ENCODE data around the gene LIN37. TPM values are rescaled to one million over a fixed set of nuclear protein-coding genes. Genes with fewer than 3 reads are reported as not detected.

The LIN37 gene
- total RNA-seq, 1 experiment from 2014 or later, result 5.9 TPM

- no peak overlapping the region for H3K18ac ChIP-seq (ENCODE audit: insufficient read length, low read depth, low read length)
- H2BK15ac ChIP-seq (ENCODE audit: low read depth, low read length), result no peak overlapping the region
- no peak overlapping the region for H4K8ac ChIP-seq (replicated peaks; ENCODE audit: insufficient read length, low read depth, low read length)
- TF ChIP-seq, protein P1, sequence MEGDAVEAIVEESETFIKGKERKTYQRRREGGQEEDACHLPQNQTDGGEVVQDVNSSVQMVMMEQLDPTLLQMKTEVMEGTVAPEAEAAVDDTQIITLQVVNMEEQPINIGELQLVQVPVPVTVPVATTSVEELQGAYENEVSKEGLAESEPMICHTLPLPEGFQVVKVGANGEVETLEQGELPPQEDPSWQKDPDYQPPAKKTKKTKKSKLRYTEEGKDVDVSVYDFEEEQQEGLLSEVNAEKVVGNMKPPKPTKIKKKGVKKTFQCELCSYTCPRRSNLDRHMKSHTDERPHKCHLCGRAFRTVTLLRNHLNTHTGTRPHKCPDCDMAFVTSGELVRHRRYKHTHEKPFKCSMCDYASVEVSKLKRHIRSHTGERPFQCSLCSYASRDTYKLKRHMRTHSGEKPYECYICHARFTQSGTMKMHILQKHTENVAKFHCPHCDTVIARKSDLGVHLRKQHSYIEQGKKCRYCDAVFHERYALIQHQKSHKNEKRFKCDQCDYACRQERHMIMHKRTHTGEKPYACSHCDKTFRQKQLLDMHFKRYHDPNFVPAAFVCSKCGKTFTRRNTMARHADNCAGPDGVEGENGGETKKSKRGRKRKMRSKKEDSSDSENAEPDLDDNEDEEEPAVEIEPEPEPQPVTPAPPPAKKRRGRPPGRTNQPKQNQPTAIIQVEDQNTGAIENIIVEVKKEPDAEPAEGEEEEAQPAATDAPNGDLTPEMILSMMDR (conservative IDR thresholded peaks at IDR 0.05), result no peak
- H3K79me2 ChIP-seq (ENCODE audit: insufficient read depth, low read length), result no peaks in the 10 kb centered on the region
- no peak overlapping the region for H2BK20ac ChIP-seq (ENCODE audit: low read depth, low read length, poor library complexity, severe bottlenecking)
- no peak overlapping the region for H3K27ac Mint-ChIP-seq
- no peak overlapping the region for H3K9ac ChIP-seq (ENCODE audit: extremely low read depth, insufficient read length, low read length)
- no peaks in the 10 kb centered on the region for H3K27me3 ChIP-seq (ENCODE audit: insufficient read depth, low read length)
- no peak overlapping the region for H2AFZ ChIP-seq (ENCODE audit: low read length)
- H3K23me2 ChIP-seq (ENCODE audit: insufficient read length, low read depth, low read length, poor library complexity, severe bottlenecking), result peaks cover 7% of the 10 kb centered on the region
- no CpG with 5 or more reads among the region's 9 CpGs for WGBS (ENCODE audit: extremely low coverage, insufficient read length, low lambda C conversion rate)
- no peak overlapping the region for H3K56ac ChIP-seq (ENCODE audit: insufficient read length, low read depth, low read length)
- peaks cover 15% of the 10 kb centered on the region for H3K27me3 Mint-ChIP-seq (ENCODE audit: low read depth)
- H4K91ac ChIP-seq (ENCODE audit: insufficient read length, low read depth, low read length), result no peak overlapping the region
- H3K4me1 Mint-ChIP-seq, result peaks cover 35 to 49% of the 10 kb centered on the region in 2 experiments
- no peaks in the 10 kb centered on the region for H3K79me1 ChIP-seq (ENCODE audit: insufficient read depth, low read depth, low read length, poor library complexity, severe bottlenecking)
- H3K4me1 ChIP-seq (ENCODE audit: insufficient read depth, low read length), result peaks cover 2% of the 10 kb centered on the region; the same call in 1 of the 2 replicates
- no peak overlapping the region for H3K27ac ChIP-seq (ENCODE audit: insufficient read length, low read depth, low read length)
- no peak overlapping the region for H2BK120ac ChIP-seq (ENCODE audit: low read depth, low read length, poor library complexity, severe bottlenecking)
- H3K36me3 Mint-ChIP-seq (ENCODE audit: insufficient read depth in 1 of 3, low read depth in 3 of 3), result peaks cover 0 to 8% (median 2%) of the 10 kb centered on the region in 3 experiments; a peak in 1 of 7 replicates
- no peak overlapping the region for H3K4ac ChIP-seq (ENCODE audit: low read depth, low read length)
- no peak overlapping the region for H2BK12ac ChIP-seq (ENCODE audit: insufficient read length, low read depth, low read length)
- DNase-seq, result no peak
- H2AK5ac ChIP-seq (ENCODE audit: insufficient read length, low read length), result no peak overlapping the region
- H3K9me3 ChIP-seq (ENCODE audit: control insufficient read depth, low read depth, low read length), result no peaks in the 10 kb centered on the region
- H3K9me3 Mint-ChIP-seq, result no peaks in the 10 kb centered on the region; a peak in 1 of 5 replicates
- no peak overlapping the region for H4K5ac ChIP-seq (ENCODE audit: insufficient read length, low read depth, low read length)
- no peak overlapping the region; a peak in 1 of 5 replicates for H3K4me3 Mint-ChIP-seq
- no peak overlapping the region for H3K23ac ChIP-seq (ENCODE audit: insufficient read length, low read depth, low read length)
- H3T11ph ChIP-seq (ENCODE audit: low read length), result no peak overlapping the region
- H3K4me2 ChIP-seq (ENCODE audit: insufficient read depth, insufficient read length, low read length), result no peak overlapping the region
- H4K20me1 ChIP-seq (ENCODE audit: control insufficient read depth, insufficient read depth, insufficient read length), result no peaks in the 10 kb centered on the region
- H3K14ac ChIP-seq (ENCODE audit: insufficient read depth, low read length), result no peak overlapping the region
- H2BK5ac ChIP-seq (ENCODE audit: insufficient read length, low read length), result no peak overlapping the region
Measured at GRCh38 chr19:35781650-35782049, 33.3 kb downstream of the LIN37 start.

All from H9 (cell line).